Activated B cell treated with CpG ODN at 0.5 μM for 24 hours (primary cell): ENCODE results near the gene USH1C. TPM values are rescaled to one million over a fixed set of nuclear protein-coding genes. Genes with fewer than 3 reads are reported as not detected.

Source experiments
- ATAC-seq: fragments of 200-7000 bp; cut with Tn5 transposase; one replicate; pipeline ENCODE4 v1.10.0; 2021; ENCODE audit warnings: low read depth, mild to moderate bottlenecking, moderate library complexity
- CTCF ChIA-PET: fragments of 350-600 bp; sonication (Branson Sonifier 250); formaldehyde crosslinking; loops from one replicate; lab custom pipeline; 2021; ENCODE audit warnings: antibody characterized with exemption; lab: Charles Lee
- POLR2A ChIA-PET: fragments of 350-600 bp; sonication (Branson Sonifier 250); formaldehyde crosslinking; loops from one replicate; lab custom pipeline; 2021; ENCODE audit warnings: antibody characterized with exemption; lab: Charles Lee
- DNase-seq: peaks from one replicate; pipeline ENCODE4 v3.0.0; 2022
- H3K27ac Mint-ChIP-seq: one replicate; pipeline ENCODE4 v1.8.0; 2020; ENCODE audit warnings: mixed read lengths
- H3K27me3 Mint-ChIP-seq: one replicate; pipeline ENCODE4 v1.8.0; 2021; ENCODE audit warnings: mixed read lengths
- H3K36me3 Mint-ChIP-seq: one replicate; pipeline ENCODE4 v1.8.0; 2021; ENCODE audit warnings: low read depth, mixed read lengths
- H3K4me1 Mint-ChIP-seq: one replicate; pipeline ENCODE4 v1.8.0; 2021; ENCODE audit warnings: mixed read lengths
- H3K4me3 Mint-ChIP-seq: one replicate; pipeline ENCODE4 v1.8.0; 2020; ENCODE audit warnings: mild to moderate bottlenecking, mixed read lengths
- H3K9me3 Mint-ChIP-seq: one replicate; pipeline ENCODE4 v1.8.0; 2020; ENCODE audit warnings: mixed read lengths
- intact Hi-C: fragments of 100-400 bp; cut with micrococcal nuclease; formaldehyde crosslinking; loops from one replicate; pipeline ENCODE4 v1.15.1; 2024
- total RNA-seq: library from RNA; stranded (reverse); gene quantifications from 2 replicates; pipeline ENCODE4 v1.2.3, GENCODE V29; 2022
- TF ChIP-seq, protein P1 (sequence below): fragments of 200-600 bp; IDR thresholded peaks from one replicate; pipeline ENCODE4 v1.8.0; 2022; ENCODE audit warnings: antibody characterized with exemption, mild to moderate bottlenecking

The USH1C gene
- total RNA-seq, 1 donor from 2014 or later, result not detected

DNA sequence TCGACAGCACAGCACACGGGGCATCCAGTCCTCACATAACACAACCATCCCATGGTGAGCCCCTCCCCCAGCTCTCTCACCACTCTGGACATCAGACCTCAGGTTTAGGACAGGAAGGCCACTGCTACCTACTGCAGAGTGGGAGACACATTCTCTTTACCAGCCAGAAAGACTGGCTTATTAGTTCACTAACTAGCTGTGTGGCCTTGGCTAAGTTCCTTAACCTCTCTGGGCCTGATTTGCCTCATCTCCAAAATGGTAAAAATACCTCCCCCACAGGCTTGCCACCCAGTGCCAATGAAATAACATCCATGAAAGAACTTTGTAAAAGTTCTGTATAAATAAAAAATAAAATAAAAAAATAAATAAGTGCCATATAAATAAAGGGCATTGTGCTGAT is 32.1 kb downstream of the USH1C start:
- ATAC-seq (no peak), DNase-seq (no peak)
- Mint-ChIP-seq H3K4me1 (no peaks in the 10 kb centered on the region), H3K27ac (no peak overlapping the region), H3K36me3 (no peaks in the 10 kb centered on the region), H3K9me3 (no peaks in the 10 kb centered on the region), H3K4me3 (no peak overlapping the region), H3K27me3 (peaks cover 19% of the 10 kb centered on the region)
- ChIA-PET CTCF (no interaction called here), POLR2A (interaction anchor here (0.6 kb wide), 1 partner anchor 1859 kb away, joined by 10 read pairs; no protein-coding TSS in a partner anchor)
- intact Hi-C loops, result no loop called here
- TF ChIP-seq, protein P1, sequence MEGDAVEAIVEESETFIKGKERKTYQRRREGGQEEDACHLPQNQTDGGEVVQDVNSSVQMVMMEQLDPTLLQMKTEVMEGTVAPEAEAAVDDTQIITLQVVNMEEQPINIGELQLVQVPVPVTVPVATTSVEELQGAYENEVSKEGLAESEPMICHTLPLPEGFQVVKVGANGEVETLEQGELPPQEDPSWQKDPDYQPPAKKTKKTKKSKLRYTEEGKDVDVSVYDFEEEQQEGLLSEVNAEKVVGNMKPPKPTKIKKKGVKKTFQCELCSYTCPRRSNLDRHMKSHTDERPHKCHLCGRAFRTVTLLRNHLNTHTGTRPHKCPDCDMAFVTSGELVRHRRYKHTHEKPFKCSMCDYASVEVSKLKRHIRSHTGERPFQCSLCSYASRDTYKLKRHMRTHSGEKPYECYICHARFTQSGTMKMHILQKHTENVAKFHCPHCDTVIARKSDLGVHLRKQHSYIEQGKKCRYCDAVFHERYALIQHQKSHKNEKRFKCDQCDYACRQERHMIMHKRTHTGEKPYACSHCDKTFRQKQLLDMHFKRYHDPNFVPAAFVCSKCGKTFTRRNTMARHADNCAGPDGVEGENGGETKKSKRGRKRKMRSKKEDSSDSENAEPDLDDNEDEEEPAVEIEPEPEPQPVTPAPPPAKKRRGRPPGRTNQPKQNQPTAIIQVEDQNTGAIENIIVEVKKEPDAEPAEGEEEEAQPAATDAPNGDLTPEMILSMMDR, result no peak

DNA sequence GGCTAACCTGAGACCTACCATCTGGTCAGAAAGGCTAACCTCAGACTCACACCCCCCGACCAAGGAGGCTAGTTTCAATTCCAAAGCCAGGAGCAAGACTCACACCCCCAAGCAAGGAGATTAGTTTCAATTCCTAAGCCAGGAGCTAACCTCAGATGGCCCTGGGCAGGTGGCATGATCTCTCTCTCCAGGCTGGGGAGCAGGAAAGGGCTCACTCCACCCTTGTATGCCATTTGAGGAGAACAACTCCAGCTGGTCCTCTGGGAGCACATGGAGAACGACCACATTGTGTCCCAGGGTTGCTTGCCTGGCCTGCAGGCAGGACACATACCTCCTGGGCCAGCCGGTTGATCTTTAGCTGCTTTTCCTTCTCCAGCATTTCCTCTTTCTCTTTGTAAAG is 32.6 kb downstream of the USH1C start:
- CTCF ChIA-PET, result no interaction called here
- Mint-ChIP-seq H3K36me3 (no peaks in the 10 kb centered on the region), H3K4me1 (no peaks in the 10 kb centered on the region)

DNA sequence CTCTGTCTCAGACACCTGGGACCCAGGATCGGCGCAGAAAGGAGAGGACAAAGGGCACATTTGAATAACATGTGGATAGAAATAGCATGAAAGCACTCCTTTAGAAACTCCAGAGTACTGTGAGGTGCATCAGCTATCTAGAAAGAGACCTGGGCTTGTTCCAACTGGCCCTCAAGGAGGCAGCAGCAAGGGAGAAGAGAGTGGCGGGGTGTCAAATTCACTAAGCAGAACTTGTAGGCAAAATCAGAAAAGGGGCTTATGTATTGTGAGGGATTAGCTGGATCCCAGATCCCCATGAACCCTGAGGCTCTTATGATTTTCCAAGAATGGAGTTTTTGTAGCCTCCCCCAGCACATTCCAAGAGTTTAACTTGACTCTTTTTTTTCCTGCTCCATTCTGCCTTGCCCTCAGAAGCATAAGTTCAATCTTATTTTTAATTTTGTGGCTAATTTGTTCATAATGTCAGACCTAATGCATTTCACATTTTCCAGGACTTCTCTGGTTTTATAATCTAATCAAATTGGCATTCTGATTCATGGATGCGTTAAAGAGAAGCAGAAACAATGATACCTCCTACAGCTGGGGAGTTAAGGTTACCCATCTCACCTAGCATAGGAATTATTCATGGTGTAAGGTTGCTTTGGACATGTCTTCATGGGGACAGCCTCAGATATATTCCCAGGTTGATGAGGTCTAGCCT is 33.6 kb downstream of the USH1C start:
- Mint-ChIP-seq H3K27ac (no peak overlapping the region), H3K9me3 (no peaks in the 10 kb centered on the region), H3K36me3 (no peaks in the 10 kb centered on the region), H3K4me1 (no peaks in the 10 kb centered on the region), H3K4me3 (no peak overlapping the region), H3K27me3 (peaks cover 14% of the 10 kb centered on the region)
- ATAC-seq, result no peak
- CTCF ChIA-PET, result no interaction called here
- DNase-seq, result no peak
- POLR2A ChIA-PET, result no interaction called here
- TF ChIP-seq, protein P1, result no peak
- intact Hi-C loops, result no loop called here

More for the DNA sequence above, 32.6 kb downstream of the USH1C start:
- H3K27me3 Mint-ChIP-seq, result peaks cover 15% of the 10 kb centered on the region
- DNase-seq (no peak), ATAC-seq (no peak)
- POLR2A ChIA-PET, result interaction anchor here (0.6 kb wide), 1 partner anchor 1860 kb away, joined by 10 read pairs; no protein-coding TSS in a partner anchor
- intact Hi-C loops, result no loop called here
- no peaks in the 10 kb centered on the region for H3K9me3 Mint-ChIP-seq
- H3K4me3 Mint-ChIP-seq, result no peak overlapping the region
- TF ChIP-seq, protein P1, result no peak
- no peak overlapping the region for H3K27ac Mint-ChIP-seq

DNA sequence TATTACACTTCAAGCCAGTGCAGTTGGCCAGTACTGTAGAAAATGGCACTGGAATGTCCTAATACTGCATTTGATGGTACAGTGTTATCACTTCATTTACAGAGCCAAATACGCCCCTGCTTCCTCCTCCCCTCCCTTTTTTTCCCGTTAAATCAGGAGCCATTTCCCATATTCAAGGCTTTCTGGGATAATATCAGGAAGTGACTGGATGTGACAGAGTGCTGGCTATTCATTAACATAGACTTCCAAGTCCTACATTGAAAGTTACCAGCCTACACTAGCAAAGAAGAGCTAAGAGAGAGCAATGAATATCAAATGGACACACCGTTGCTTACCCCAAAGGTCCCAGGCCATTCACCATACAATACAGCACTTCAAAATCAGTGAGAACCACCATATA is 35.4 kb downstream of the USH1C start:
- H3K4me1 Mint-ChIP-seq, result no peaks in the 10 kb centered on the region
- CTCF ChIA-PET, result interaction anchor here (2.2 kb wide), 1 partner anchor 125 kb away, joined by 9 read pairs; no protein-coding TSS in a partner anchor
- TF ChIP-seq, protein P1, result no peak

DNA sequence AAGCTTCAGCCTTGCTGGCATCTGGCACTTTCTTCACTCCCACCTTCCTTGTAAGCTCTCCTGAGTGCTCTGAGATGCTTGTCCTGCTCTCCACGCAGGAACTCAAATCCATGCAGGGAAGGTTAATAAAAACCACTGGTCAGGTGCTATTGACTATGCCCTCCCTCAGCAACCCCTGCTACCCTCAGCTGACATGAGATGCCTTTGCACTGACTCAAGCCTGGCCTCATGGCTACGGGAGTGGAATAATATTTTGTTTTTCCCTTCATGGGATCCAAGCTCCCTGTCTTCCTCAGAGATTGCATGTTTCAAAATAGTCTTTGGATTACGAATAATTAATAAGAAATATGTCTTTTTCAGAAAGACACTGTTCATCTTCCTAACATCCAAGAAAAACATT is 35.9 kb downstream of the USH1C start:
- ATAC-seq (no peak), DNase-seq (no peak)
- H3K4me3 Mint-ChIP-seq, result no peak overlapping the region
- intact Hi-C loops, result no loop called here
- H3K4me1 Mint-ChIP-seq, result no peaks in the 10 kb centered on the region
- no peak overlapping the region for H3K27ac Mint-ChIP-seq
- H3K36me3 Mint-ChIP-seq, result no peaks in the 10 kb centered on the region
- ChIA-PET POLR2A (no interaction called here), CTCF (interaction anchor here (2.2 kb wide), 1 partner anchor 124 kb away, joined by 9 read pairs; no protein-coding TSS in a partner anchor)
- H3K27me3 Mint-ChIP-seq, result peaks cover 13% of the 10 kb centered on the region
- TF ChIP-seq, protein P1, result no peak
- no peaks in the 10 kb centered on the region for H3K9me3 Mint-ChIP-seq

More for the DNA sequence above, 35.4 kb downstream of the USH1C start:
- Mint-ChIP-seq H3K9me3 (no peaks in the 10 kb centered on the region), H3K27ac (no peak overlapping the region), H3K27me3 (peaks cover 13% of the 10 kb centered on the region), H3K36me3 (no peaks in the 10 kb centered on the region), H3K4me3 (no peak overlapping the region)
- POLR2A ChIA-PET, result no interaction called here
- intact Hi-C loops, result no loop called here
- DNase-seq (no peak), ATAC-seq (no peak)
